GM12872 (cell line): ENCODE measurements around the gene GCH1.
A peak's percentile ranks its signal among the peaks of the same experiment; 100 is the strongest.

Experiments
- TF ChIP-seq, protein P1 (sequence below): IDR thresholded peaks from 3 replicates; pipeline ENCODE4 v1.5.1; 2011; ENCODE audit warnings: low read depth, mild to moderate bottlenecking, low read length, moderate library complexity; ENCODE audit not compliant: insufficient read depth

Gene GCH1, protein sequence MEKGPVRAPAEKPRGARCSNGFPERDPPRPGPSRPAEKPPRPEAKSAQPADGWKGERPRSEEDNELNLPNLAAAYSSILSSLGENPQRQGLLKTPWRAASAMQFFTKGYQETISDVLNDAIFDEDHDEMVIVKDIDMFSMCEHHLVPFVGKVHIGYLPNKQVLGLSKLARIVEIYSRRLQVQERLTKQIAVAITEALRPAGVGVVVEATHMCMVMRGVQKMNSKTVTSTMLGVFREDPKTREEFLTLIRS

DNA sequence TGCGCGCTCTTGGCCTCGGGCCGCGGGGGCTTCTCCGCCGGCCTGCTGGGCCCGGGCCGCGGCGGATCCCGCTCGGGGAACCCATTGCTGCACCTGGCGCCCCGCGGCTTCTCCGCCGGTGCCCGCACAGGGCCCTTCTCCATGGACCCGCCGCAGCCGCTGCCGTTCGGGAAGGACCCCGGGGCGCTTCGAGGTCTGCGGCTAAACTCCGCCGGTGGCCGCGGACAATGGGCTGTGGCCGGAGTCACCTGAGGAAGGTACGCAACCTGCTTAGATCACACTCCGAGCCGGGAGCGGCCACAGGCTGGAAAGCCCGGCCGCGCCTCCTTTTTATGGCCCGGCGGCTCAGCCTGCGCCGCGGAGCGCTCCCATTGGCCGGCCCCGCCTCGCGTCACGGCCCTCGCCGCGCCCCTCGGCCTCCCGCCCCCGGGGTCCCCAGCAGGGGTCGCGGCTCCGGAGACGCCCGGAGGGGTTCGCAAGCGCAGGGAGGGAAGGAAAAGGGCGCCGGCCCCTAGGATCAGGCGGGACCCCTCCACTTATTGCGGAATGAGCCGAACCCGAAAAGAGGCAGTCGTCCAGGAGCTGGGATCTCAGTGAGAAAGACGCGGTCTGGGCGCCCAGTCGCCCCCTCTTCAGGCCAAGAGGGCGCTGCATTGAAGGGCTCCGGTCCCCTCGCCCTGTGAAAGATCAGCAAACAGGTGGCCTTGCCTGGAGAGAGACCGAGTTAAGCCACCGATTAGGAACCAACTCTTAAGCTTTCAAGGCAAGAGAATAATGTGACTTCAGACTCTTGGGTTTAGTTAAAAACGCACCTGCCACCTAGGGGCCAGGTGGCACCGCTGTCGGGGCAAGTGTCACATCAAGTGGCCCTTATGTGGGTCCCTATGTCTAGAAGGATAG is at the start of gene GCH1:
GCH1 (minus strand) TSS at position 306 of the 900 bp plus-strand sequence; CDS start at position 143, 163 bp downstream.
- TF ChIP-seq, protein P1, sequence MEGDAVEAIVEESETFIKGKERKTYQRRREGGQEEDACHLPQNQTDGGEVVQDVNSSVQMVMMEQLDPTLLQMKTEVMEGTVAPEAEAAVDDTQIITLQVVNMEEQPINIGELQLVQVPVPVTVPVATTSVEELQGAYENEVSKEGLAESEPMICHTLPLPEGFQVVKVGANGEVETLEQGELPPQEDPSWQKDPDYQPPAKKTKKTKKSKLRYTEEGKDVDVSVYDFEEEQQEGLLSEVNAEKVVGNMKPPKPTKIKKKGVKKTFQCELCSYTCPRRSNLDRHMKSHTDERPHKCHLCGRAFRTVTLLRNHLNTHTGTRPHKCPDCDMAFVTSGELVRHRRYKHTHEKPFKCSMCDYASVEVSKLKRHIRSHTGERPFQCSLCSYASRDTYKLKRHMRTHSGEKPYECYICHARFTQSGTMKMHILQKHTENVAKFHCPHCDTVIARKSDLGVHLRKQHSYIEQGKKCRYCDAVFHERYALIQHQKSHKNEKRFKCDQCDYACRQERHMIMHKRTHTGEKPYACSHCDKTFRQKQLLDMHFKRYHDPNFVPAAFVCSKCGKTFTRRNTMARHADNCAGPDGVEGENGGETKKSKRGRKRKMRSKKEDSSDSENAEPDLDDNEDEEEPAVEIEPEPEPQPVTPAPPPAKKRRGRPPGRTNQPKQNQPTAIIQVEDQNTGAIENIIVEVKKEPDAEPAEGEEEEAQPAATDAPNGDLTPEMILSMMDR: peak; percentile 49

DNA sequence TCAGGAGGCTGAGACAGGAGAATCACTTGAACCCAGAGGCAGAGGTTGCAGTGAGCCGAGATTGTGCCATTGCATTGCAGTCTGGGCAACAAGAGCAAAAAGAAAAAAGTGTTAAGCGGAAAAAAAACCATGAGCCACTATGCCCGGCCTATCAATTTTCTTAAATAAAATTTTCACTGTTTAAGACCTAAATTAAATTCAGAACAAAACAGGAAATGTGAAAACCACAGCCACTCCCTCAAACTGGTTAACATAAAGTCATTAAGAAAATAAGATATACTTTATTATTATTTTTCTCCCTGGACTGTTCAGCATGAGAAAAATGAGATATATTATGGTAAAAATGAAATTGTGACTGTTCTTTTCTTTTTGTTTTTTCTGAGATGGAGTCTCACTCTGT is 44.6 kb upstream of the GCH1 start:
- TF ChIP-seq, protein P1: no peak

DNA sequence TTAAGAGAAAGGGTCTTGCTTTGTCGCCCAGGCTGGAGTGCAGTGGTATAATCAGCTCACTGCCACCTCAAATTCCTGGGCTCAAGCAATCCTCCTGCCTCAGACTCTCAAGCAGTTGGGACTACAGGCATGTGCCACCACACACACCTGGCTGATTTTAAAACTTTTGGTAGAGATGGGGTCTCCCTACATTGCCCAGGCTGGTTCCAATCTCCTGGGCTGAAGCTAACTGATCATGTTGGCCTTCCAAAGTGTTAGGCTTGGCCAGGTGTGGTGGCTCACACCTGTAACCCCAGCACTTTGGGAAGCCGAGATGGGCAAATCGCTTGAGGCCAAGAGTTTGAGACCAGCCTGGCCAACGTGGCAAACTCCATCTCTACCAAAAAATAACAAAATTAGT is 43.9 kb upstream of the GCH1 start:
- TF ChIP-seq, protein P1: no peak

DNA sequence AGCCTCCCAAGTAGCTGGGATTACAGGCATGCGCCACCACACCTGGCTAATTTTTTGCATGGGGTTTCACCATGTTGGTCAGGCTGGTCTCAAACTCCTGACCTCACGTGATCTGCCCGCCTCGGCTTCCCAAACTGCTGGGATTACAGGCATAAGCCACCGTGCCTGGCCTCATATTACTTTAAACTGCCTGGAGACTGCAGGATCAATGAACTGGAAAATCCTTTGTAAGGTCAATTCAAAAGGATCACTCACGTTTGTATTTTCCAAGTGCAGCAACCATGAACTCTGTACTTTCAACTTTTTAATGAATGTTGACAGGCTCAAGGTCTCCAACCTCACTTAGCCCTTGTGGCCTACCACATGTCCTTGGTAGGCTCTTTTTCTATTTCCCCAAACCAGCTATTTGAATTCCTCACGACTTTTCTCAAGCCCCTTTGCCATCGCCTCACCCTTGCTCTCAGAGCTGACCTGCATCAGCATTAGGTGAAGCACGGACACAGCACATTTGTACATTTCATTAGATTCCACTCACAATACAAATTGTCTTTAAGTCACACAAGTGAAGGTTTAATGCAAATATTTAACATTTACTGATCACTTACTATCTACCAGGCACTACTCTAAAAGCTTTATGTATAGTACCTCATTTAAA is 42.2 kb upstream of the GCH1 start:
- TF ChIP-seq, protein P1: no peak

DNA sequence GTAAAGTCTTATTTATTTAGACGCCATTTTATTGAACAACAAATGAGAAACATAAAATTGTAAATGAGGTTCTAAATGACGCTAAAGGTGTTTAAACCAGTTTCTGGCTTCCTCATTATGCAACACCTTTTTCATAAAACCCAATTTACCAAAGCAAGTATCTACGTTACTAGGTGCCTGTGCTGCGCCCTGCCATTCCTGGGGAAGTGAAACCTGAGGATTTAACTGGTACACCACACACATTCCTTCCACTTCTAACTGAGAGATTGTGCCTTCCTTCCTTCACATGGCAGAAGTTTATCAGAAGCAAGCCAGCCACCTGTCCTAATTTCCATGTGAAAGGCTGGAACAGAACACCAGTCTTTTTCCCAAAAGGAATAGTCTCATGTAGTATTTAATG is 40.3 kb upstream of the GCH1 start:
- TF ChIP-seq, protein P1: no peak

DNA sequence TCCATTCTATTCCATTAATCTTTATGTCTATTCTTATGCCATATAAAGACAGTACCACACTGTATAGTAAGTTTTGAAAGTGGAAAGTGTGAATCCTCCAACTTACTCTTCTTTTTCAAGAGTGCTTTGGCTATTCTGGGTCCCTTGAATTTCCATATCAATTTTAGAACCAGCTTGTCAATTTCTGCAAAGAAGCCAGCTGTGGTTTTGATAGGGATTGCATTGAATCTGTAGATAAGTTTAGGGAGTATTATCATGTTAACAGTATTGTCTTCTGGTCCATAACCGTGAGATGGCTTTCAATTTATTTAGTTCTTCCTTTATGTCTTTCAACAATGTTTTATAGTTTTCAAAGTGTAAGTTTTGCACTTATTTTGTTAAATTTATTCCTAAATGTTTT is 34.2 kb upstream of the GCH1 start:
- TF ChIP-seq, protein P1: no peak

DNA sequence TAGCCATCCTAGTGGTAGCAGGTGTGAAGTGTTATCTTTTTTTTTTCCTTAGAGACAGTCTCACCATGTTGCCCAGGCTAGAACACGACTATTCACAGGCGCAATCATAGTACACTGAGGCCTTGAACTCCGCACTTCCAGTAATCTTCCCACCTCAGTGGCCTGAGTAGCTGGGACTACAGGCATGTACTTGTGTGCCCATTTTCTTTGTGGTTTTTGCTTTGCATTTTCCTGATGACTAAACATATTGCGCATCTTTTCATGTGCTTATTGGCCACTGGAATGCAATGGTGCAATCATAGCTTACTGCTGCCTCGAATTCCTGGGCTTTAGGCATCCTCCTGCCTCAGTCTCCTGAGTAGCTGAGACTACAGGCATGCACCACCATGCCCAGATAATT is 33.3 kb upstream of the GCH1 start:
- TF ChIP-seq, protein P1: no peak
